GM21526 (cell line): Measurements from ENCODE around the gene FBXL7.

Source experiments
- ATAC-seq: cut with Tn5 transposase; IDR thresholded peaks from one replicate; pipeline ENCODE4 v1.9.1; 2021; ENCODE audit warnings: moderate library complexity; ENCODE audit not compliant: unreplicated experiment, low FRiP score

Gene FBXL7

GRCh38 chr5:15959370-15960164, 459.6 kb downstream of the FBXL7 start:
- ATAC-seq = no peak

GRCh38 chr5:15966066-15966640, 466.2 kb downstream of the FBXL7 start:
- ATAC-seq = no peak

GRCh38 chr5:15966651-15967050, 466.7 kb downstream of the FBXL7 start:
- no peak for ATAC-seq

- no peak for ATAC-seq
These were observed 469.0 kb downstream of the FBXL7 start for GRCh38 chr5:15968993-15969392.

GRCh38 chr5:15977851-15978250, 477.9 kb downstream of the FBXL7 start:
- ATAC-seq = no peak

- ATAC-seq = no peak
These were observed 480.9 kb downstream of the FBXL7 start for GRCh38 chr5:15980835-15981234.

- no peak for ATAC-seq
These were observed 483.4 kb downstream of the FBXL7 start for GRCh38 chr5:15983392-15983791.
